Measurements from ENCODE around the gene EPS15. TPM values are rescaled to one million over a fixed set of nuclear protein-coding genes. Genes with fewer than 3 reads are reported as not detected.

EPS15 gene
- total RNA-seq, 2 donors from 2014 or later, result 50.0 to 54.7 TPM

DNA sequence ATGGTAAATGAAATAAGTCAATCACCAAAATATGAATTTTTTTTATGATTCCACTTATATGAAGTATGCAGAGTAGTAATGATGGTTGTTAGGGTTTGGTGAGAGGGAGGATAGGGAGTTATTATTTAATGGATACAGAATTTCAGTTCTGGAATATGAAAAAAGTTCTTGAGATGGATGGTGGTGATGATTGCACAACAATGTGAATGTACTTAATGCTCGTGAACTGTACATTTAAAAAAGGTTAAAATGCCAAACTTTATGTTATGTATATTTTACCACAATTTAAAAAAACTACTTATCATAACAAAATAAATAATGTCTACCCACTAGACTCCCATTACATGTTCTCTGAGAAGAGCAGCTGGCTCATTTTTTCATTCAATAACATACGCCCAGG lies 133.3 kb downstream of the EPS15 start:
- TF ChIP-seq, protein P1, sequence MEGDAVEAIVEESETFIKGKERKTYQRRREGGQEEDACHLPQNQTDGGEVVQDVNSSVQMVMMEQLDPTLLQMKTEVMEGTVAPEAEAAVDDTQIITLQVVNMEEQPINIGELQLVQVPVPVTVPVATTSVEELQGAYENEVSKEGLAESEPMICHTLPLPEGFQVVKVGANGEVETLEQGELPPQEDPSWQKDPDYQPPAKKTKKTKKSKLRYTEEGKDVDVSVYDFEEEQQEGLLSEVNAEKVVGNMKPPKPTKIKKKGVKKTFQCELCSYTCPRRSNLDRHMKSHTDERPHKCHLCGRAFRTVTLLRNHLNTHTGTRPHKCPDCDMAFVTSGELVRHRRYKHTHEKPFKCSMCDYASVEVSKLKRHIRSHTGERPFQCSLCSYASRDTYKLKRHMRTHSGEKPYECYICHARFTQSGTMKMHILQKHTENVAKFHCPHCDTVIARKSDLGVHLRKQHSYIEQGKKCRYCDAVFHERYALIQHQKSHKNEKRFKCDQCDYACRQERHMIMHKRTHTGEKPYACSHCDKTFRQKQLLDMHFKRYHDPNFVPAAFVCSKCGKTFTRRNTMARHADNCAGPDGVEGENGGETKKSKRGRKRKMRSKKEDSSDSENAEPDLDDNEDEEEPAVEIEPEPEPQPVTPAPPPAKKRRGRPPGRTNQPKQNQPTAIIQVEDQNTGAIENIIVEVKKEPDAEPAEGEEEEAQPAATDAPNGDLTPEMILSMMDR (IDR thresholded peaks at IDR 0.05), result no peak
- H3K27me3 ChIP-seq, result no peaks in the 10 kb centered on the region
- H3K36me3 ChIP-seq, result peaks cover 17% of the 10 kb centered on the region
- no peaks in the 10 kb centered on the region for H3K4me1 ChIP-seq
- H3K4me3 ChIP-seq, result no peak overlapping the region
- no peak overlapping the region for H3K27ac ChIP-seq
- no peak for DNase-seq (ENCODE audit: low spot score)
- H3K9me3 ChIP-seq, result peaks cover 0 to 5% of the 10 kb centered on the region in 2 donors

DNA sequence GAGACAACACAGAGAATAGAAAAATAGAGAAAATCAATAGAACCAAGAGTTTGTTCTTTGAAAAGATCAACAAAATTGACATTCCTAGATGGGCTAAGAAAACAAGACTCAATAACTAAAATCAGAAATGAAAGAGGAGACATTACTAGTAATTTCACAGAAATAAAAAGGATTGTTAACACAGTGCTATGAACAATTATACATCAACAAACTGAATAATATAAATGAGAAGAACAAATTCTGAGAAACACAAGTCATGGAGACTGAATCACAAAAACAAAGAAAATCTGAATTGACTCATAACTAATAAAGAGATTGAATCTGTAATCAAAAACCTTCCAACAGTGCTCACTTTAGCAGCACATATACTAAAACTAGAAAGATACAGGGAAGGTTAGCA lies 137.1 kb downstream of the EPS15 start:
- Histone ChIP-seq H3K9me3 (peaks cover 0 to 5% of the 10 kb centered on the region in 2 donors), H3K4me1 (no peaks in the 10 kb centered on the region), H3K27ac (no peak overlapping the region), H3K36me3 (peaks cover 37% of the 10 kb centered on the region), H3K27me3 (no peaks in the 10 kb centered on the region), H3K4me3 (no peak overlapping the region)
- TF ChIP-seq, protein P1 (IDR thresholded peaks at IDR 0.05), result no peak
- DNase-seq (ENCODE audit: low spot score), result no peak

DNA sequence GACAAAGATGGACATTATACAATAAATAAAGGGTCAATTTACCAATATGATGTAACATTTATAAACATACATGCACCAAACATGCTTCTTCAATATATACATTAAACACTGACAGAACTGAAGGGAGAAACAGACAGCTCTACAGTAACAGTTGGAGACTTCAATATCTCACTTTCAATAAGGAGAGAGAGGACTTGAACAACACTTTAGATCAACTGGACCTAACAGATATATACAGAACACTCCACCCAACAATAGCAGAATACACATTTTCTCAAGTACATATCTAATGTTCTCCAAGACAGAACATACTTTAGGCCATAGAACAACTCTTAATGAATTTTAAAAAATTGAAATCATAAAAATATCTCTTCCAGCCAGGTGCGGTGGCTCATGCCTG lies 138.1 kb downstream of the EPS15 start:
- DNase-seq (ENCODE audit: low spot score), result no peak
- Histone ChIP-seq H3K36me3 (peaks cover 43% of the 10 kb centered on the region), H3K9me3 (peaks cover 0 to 5% of the 10 kb centered on the region in 2 donors), H3K4me1 (no peaks in the 10 kb centered on the region), H3K4me3 (no peak overlapping the region), H3K27ac (no peak overlapping the region), H3K27me3 (no peaks in the 10 kb centered on the region)
- TF ChIP-seq, protein P1 (IDR thresholded peaks at IDR 0.05), result no peak

DNA sequence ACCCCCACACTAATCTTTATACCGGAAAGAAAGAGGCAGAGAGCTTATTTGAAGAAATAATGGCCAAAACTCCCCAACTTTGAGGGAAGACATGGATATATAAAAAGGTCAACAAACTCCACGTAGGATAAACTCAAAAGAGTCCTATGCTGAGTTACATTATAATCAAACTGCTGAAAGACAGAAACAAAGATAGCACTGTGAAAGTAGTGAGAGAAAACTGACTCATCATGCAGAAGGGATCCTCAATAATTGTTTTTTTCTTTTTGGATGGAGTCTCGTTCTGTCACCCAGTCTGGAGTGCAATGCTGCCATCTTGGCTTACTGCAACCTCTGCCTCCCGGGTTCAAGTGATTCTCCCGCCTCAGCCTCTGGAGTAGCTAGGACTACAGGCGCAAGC lies 140.2 kb downstream of the EPS15 start:
- no peak for DNase-seq (ENCODE audit: low spot score)
- Histone ChIP-seq H3K27me3 (no peaks in the 10 kb centered on the region), H3K9me3 (peaks cover 0 to 5% of the 10 kb centered on the region in 2 donors), H3K27ac (no peak overlapping the region), H3K4me3 (no peak overlapping the region), H3K4me1 (no peaks in the 10 kb centered on the region), H3K36me3 (peaks cover 40% of the 10 kb centered on the region)
- TF ChIP-seq, protein P1 (IDR thresholded peaks at IDR 0.05), result no peak

DNA sequence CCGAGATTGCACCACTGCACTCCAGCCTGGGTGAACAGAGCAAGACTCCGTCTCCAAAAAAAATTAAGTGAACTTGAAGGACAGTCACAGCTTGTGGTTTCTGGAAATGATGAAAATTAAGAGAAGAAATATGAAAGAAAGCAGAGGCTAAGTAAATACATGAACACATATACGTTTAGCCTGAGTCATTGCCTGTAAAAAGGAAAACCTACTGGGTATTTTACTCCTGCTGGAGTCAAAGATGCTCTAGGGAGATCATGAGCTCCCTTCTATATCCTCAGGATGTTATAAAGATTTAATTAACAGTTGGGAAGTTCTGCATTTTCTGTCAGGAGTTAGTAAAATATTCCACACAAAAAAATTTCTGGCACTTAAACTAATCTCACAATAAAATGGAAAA lies 145.2 kb downstream of the EPS15 start:
- H3K27me3 ChIP-seq, result no peaks in the 10 kb centered on the region
- no peak overlapping the region for H3K27ac ChIP-seq
- peaks cover 42% of the 10 kb centered on the region for H3K36me3 ChIP-seq
- TF ChIP-seq, protein P1 (IDR thresholded peaks at IDR 0.05), result no peak
- no peak for DNase-seq (ENCODE audit: low spot score)
- no peaks in the 10 kb centered on the region for H3K9me3 ChIP-seq
- no peaks in the 10 kb centered on the region for H3K4me1 ChIP-seq
- no peak overlapping the region for H3K4me3 ChIP-seq

DNA sequence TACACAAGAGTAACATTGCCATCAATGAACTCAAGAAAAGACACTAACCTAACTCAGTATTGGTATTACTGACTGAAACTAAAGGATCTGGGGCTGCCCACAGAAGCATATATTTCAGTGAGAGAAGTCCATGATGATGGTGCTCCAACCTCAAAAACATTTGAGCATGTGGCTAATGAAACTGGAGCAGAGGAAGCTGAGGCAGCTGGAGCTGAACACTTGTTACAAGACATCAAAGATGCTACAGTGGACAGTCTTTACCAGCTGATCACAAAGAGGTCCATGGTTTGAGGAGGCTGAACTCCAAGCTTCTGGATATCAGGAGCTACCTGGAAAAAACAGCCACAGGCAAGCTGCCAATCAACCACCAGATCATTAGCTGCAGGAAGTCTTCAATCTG lies 146.5 kb downstream of the EPS15 start:
- H3K4me3 ChIP-seq, result no peak overlapping the region
- H3K36me3 ChIP-seq, result peaks cover 36% of the 10 kb centered on the region
- no peaks in the 10 kb centered on the region for H3K4me1 ChIP-seq
- DNase-seq (ENCODE audit: low spot score), result no peak
- TF ChIP-seq, protein P1 (IDR thresholded peaks at IDR 0.05), result no peak
- H3K27ac ChIP-seq, result no peak overlapping the region
- H3K27me3 ChIP-seq, result no peaks in the 10 kb centered on the region
- no peaks in the 10 kb centered on the region for H3K9me3 ChIP-seq

Data from right atrium auricular region (tissue), 2 donors.